Eye (tissue), 1 donor: ENCODE data around the gene DNASE1L2.
A peak's percentile ranks its signal among the peaks of the same experiment; 100 is the strongest.
"Not testable (repeated sequence)": the region's sequence is repeated elsewhere in the genome, so short reads cannot be mapped to it uniquely, and the experiment has no call there.

Experiments used
- DNase-seq: peaks from one replicate; pipeline ENCODE4 v3.0.0-alpha.2; 2015

The DNASE1L2 gene, protein sequence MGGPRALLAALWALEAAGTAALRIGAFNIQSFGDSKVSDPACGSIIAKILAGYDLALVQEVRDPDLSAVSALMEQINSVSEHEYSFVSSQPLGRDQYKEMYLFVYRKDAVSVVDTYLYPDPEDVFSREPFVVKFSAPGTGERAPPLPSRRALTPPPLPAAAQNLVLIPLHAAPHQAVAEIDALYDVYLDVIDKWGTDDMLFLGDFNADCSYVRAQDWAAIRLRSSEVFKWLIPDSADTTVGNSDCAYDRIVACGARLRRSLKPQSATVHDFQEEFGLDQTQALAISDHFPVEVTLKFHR

DNA sequence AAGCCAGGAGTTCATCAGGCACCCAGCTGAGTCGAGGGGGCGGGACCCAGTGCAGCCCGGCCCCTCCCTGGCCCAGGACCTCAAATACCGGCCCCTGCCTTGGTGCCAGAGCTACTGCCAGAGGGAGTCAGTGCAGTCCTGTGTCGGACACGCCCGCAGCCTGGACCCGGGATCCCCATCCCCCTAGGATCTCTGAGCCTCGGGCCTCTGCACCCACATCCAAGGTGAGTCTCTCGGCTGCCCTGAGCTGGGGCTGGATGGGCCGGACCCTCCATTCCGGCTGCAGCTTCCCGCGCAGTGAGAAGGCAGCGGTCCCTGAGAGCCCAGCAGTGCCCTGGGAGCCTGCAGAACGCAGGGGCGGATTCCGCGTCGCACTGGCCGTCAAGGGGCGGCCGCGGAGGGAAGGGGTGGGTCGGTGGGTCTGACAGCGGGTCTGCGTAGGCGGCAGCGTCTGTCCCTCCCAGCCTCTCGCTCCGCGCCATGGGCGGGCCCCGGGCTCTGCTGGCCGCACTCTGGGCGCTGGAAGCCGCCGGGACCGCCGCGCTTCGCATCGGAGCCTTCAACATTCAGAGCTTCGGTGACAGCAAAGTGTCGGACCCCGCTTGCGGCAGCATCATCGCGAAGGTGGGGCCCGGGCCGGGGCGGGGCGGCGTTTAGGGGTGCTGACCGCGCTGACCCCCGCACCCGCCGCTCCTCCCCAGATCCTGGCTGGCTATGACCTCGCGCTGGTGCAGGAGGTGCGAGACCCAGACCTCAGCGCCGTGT, at the start of gene DNASE1L2:
DNASE1L2 (plus strand) TSS at position 108 of the 765 bp plus-strand sequence; CDS start at position 481, 373 bp downstream.
- DNase-seq: peak; percentile 66

DNA sequence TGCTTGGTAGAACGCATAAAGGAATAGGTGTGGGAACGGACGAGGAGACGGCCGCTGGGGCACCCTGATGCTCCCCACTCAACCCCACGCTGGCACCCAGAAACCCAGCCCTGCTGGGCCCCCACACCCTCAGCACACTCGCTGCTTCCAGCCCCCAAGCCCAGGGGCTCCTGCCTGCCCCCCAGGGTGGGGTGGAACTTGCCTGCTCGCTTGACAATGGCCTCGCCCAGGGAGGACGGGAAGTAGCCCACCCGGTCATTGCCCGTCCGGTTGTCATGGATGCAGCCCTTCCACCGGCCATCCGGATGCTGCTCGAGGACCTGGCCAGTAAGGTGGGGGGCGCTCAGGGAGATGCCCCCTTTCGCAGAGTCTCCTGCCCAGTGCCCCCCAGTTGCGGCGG, 49.7 kb upstream of the DNASE1L2 start:
- no peak for DNase-seq

DNA sequence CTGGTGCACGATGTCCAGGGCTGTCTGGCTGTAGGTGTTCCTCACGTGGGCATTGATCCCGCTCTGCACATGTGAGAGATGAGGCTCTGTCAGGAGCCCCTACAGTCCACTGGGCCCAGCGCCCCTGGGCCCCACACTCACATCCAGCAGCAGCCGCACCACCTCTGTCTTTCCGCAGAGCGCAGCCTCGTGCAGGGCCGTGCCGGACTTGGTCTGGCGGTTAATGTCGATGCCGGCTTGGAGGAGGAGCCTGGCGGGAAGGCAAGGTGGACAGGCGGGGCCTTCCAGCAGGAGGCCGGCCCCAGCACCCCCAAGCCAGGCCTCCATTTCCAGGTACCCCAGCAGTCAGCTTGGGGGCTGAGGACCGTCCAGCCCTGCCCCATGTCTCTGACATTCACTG, 49.0 kb upstream of the DNASE1L2 start:
- no peak for DNase-seq

DNA sequence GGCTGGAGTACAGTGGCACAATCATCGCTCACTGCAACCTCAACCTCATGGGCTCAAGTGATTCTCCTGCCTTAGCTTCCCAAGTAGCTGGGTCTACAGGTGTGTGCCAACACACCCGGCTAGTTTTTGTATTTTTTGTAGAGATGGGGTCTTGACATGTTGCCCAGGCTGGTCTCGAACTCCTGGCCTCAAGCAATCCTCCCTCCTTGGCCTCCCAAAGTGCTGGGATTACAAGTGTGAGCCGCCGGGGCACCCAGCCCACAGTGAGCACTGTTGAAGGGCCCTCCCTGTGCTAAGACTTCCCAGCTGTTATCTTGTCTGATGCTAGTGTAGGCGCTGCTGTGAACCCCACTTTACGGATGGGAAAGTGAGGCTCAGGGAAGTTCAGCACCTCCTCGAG, 47.8 kb upstream of the DNASE1L2 start:
- DNase-seq: no peak

DNA sequence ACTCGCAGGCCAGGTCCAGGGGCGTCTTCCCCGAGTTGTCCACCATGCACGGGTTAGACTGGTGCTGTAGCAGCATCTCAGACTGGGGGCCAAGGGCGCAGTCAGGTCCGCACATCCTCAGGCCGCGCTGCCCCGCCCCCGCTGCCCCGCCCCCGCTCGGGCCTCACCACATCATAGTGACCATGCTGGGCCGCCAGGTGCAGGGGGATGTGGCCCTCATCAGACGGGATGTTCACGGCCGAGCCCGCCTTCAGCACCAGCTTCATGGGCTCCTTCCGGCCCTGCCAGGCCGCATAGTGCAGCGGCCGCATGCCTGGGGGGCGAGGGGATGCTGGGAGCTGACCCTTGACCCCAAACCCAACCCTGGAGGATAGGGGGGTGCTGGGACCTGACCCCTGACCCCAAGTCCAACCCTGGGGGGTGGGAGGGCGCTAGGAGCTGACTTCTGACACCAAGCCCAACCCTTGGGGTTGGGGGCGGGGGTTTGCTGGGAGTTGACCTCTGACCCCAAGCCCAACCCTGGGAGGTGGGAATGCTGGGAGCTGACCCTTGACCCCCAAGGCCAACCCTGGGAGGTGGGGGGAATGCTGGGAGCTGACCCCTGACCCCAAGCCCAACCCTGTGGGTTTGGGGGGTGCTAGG, 46.9 kb upstream of the DNASE1L2 start:
- no peak for DNase-seq

DNA sequence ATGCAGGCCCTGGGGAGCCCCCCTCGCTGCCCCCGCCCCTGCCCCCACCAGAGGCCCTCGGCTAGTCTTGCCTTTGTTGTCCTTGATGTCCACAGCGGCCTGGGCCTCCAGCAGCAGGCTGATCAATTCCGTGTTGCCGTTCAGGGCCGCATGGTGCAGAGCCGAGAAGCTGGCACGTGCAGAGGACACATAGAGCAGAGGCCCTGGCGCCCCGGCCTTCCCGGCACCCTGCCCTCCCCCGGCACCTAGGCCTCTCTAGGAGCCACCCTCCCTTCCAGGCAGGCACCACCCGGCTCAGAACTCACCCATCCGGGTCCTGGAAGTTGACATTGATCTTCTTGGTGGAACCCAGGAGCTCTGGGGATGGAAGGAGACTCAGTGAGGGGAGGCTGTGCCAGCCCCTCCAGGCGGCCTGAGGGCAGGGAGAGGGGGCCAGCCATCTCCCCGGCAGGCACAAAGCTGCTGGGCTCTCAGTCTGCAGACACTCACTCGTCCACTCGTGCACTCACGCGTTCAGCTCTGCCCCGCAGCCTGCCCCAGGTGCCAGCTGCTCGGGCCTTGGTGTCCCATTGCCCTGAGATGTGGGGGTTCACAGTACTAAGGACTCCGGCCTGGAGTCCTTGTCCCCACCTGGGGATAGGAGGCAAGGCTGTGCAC, 46.1 kb upstream of the DNASE1L2 start:
- no peak for DNase-seq

DNA sequence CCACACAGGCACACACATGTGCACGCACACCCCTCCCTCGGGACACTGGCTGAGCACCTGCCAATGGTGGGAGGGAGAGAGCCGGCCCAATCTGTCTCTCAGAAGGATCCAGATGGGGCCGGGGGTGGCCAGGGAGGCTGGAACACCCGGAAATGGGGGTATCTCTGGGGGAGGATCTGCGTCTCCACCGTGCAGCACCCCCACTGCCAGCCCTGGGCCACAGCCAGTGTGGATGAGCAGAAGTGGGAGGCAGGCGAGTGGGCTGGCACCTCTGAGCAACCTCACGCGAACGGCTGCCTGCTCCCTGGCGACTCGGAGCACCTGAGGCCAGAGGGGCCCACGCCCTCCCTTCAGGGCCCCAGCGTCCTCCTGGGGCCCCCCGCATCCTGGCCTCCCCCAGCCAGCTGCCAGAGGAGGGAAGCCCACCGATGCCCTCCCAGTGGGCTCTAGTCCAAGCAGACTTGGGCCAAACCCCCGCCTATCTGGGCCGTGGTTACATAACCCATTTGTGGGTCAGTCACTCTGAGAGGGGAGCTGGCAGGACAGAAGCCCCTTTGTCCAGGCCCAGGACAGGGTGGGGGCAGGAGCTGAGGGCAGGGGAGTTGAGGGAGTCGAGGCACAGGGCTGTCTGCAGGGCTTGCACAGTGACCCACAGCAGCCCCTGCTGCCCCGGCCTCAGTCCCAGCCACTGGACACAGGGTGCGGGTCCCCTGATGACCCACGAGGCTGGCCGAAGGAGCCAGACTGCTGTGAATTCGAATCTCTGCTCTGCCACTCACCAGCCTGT, 45.4 kb upstream of the DNASE1L2 start:
- DNase-seq: no peak

DNA sequence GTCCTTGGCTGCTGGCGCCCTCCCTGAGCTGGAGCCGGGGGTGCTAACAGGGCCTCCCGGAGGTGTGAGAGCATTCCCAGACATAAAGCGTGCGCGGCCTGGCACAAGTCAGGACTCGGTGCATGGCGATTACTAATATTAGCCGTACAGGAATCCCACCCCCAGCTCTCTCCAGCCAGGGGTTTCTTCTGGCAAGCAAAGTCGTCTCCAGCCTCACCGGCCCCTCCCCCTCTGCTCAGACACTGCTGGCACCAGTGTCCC, 44.9 kb upstream of the DNASE1L2 start:
- no peak for DNase-seq

DNA sequence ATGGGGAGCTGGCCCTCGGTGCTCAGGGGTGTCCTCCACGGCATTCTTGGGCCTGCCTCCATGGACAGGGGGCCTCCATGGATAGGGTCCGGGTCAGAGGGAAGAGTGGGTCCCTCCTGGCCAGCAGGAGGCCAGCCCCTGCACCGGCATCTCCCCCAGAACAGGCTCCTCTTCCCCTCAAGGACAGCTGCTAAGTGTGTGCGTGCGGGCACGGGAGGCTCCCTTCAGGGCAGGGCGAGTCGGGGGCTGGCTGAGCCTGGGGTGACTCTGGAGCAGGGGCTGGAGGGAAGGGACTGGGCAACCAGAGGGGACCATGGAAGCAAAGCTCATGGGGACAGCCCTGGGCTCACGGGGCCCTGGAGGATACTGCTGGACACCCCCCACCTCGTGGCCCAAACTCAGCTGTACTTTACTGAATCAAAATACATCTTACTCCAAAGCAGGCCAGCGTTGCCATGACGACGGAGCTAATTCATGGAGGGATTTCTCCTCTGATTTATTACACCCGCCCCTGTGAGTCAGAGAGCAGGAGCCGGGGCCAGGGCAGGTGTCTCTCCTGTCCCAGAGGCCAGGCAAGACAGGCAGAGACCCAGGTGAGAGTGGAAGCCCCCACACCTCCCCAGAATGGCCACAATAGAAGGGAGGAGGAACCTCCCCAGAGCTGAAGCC, 41.9 kb upstream of the DNASE1L2 start:
- DNase-seq: peak; percentile 38

DNA sequence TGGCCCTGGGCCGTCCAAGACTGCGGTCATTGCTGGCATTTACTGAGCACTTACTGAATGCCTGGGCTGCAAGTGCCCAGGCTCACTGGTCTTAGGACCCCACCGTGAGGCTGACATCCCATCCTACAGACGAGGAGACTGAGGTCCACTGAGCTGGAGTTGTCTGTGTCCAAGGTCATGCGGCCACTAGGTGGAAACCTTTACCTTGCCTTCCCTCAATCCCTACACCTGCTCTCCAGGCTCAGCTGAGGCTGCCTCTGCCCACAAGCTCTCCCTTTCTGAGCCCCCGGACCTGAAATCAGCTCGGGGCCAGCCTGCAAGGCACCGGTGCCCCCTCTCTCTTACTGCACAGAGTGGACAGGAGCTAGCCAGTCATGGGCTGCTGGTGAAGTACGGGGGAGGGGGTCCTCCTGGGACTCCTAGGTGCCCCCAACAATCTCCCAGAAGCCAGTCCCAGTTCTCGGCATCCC, 41.4 kb upstream of the DNASE1L2 start:
- peak; percentile 64 for DNase-seq

DNA sequence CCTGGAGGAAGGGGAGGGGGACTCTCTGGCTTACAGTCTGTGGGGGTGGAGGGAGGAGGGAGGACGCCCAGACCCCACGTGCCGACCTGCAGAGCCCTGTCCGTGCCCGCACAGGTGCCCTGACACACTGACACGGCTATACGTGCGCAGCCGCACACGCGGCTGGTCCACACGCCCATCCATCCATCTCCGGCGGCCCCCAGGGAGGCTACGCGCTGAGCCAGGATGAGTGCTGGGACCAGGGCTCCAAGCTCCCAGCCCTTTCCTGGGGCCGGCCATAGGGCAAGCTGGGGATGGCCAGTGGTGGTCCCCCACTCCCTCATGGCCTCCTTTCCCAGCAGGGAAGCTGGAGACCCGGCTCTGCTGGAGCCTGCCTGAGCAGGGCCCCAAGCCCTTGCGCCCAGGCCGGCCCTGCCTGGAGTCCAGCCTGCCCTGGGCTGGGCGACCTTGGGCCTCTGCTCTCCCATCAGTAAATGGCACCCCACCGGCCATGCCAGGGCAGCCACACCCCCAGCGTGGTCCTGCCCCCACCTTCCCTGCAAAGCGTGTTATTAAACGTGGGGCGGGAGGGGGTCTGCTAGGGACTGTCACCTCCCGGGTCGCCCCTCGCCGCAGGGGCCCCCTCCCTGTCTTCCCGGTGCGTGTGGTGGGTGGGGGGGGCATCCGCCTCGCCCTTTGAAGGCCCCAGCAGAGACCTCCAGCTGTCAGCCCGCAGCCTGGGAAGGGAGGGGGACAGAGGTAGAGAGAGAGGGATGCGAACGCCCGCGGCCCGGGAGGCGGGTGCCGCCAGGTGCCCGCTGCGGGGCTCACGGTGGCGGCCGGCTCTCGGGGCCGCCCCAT, 40.7 kb upstream of the DNASE1L2 start:
- peak; percentile 58 for DNase-seq

DNA sequence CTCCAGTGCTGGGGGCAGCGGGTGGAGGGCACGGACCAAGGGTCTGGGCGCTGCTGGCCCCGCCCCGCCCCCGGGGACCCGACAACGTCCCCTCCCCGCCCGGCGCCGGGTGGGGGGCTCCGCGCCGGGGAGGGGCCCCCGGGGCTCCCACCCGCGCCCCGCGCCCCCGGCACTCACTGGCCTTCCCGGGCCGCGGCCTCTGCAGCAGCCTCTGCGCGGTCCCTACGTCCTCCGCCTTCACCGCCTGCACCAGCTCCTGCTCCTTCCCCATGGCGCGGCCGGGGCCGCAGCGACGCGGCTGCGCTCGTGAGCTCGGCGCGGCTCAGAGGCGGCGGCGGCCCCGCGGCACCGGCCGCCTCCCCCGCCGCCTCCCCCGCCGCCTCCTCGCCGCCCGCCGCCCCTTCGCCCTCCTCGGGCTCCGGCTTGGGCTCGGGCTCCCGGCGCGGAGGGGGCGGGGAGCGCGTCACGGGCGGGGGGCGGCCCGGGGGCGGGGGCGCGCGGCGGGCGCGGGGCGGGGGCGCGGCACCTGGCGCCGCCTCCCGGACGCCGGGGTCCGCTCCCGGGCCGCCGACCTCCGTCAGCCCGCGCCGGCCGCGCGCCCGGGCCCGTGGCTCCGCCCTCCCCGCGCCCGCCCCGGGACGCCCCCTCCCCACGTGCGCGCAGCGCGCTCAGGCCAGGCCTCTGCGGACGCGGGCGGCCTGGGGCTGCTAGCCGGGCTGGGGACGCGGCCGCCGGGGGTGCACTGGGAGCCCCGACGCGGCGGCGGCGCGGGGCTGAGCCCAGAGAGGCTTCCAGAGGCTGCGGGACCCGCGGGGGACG, 39.9 kb upstream of the DNASE1L2 start, which contains the start of gene CASKIN1:
CASKIN1 (minus strand) TSS at position 444 of the 819 bp plus-strand sequence; CDS start at position 271, 173 bp downstream.
- DNase-seq: peak; percentile 46

DNA sequence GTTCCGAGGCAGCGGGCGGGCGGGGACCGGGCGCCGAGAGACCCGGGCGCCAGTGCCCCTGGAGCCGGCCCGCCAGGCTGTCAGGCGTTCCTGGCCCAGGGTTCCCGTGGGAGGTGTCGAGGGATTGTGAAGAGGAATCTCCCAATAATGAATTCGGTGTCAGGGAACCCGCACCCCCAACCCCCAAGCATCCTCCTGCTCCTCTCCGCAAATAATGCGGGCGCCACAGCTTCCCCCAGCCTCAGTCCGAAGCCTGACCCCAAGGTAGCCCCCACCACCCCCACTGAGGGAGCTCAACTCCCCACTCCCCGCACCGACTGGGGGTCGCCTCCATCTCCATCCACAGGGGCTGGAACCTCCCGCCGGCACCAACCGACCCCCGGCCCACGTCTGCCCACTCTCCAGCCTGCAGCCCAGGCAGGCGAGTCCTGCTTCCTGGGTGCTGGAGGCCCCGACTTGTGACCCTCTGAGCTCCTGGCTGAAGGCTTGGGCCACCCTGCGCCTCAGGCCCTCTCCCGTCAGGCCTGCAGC, 39.2 kb upstream of the DNASE1L2 start:
- no peak for DNase-seq

DNA sequence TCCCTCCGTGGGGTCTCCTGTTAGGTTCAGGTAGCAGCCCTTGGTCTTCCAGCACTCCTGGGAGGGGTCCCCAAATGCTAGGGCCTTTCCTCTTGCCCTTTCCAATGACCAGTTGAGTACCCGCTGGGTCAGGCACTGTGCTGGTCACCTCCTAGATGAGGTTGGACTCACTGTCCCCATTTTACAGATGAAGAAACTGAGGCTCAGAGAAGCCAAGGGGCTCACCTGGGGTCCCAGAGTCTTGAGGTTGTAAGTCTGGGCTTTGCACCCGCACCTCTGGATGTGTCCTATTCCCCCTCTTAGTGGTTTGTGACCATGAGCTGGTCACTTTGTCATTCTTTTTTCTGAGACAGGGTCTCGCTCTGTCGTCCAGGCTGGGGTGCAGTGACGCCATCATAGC, 38.5 kb upstream of the DNASE1L2 start:
- no peak for DNase-seq

DNA sequence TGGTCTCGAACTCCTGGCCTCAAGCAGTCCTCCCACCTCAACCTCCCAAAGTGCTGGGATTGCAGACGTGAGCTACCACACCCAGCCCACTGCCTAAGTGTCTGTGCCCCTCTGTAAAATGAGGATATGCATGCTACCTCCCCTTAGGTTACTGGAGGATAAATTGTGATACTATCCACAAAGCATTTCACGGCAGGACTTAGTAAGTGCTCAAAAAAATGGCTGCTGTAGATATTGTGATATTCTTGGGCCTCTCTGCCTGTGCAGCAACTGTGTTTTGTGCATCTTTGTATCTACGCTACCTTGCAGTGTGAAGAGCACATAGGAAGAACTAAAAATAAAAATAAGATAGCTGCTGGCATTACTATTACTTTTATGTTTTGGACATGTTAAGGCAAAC, 38.0 kb upstream of the DNASE1L2 start:
- DNase-seq: no peak

DNA sequence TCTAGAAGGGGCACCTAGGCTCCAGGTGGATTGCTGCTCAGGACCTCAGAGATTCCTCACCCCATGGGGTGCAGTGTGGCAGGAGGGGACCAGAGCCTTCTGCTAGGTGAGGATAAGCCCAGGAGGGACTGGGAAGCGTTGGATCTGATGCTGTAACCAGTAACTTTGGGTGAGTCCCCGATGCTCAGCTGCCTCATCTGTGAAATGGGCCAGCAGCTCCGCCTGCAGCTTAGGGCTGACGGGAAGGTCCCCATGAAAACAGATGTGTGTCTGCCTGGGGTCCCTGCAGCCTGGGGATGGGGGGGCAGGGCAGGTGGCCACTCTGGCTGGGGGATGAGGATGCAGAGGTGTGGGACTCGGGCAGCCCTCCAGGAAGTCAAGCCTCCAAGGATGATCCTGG, 37.1 kb upstream of the DNASE1L2 start:
- no peak for DNase-seq

DNA sequence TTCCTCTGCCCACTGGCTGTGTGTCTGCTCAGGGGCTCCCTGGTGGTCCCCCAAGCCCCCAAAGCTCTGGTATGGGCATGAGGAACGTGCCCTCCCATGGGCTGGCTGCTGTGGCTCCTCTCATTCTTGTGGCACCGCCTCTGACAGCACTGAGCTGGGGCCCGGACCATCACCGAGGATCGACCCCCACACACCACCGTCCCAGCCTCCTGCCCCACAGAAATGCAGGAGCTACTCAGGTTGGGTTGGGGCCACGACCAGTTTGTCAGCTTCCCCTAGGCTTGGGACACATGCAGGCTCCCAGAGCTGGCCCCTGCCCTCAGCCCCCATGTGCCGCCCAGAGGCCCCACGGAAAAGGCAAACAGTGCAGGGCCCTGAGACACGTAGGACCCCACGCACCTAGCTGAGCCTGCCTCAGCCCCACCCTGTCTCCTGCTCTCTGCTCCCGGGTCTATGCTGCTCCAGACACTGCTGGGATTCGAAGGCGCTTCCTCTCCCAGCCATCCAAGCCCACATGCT, 36.6 kb upstream of the DNASE1L2 start:
- no peak for DNase-seq

DNA sequence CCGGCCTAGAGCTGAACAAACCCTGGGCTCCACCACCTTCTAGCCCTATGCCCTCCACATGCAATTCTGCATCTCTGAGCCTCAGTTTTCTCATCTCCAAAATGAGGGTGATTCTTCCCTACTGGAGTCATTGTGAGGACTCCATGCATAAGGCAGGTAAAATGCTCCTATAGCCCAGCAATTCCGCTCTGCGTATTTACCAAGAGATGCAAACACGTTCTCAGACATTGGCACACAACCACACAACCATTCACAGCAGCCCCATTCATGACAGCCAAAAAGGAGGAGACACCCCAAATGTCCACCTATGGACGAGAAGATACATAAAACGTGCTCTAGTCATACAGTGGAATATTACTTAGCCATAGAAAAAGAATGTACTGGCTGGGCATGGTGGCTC, 35.9 kb upstream of the DNASE1L2 start:
- DNase-seq: no peak

DNA sequence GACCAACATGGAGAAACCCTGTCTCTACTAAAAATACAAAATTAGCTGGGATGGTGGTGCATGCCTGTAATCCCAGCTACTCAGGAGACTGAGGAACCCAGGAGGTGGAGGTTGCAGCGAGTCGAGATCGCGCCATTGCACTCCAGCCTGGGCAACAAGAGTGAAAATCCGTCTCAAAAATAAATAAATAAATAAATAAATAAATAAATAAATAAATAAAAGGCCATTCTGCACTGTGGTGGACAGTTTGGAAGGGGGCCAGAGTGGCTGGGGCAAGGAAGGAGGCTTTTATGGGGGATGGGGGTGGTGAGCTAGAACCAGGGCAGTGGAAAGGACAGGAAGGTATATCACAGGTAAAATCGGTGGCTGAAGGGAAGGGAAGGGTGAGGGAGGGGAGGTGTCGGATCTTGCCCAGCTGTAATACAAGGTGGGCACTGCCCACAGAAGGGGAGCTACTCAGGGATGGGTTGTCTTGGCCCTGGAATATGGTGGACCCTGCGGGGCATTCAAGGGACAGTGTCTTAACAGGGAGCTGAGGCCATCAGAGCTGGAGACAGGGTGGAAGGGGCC, 33.0 kb upstream of the DNASE1L2 start:
- DNase-seq: not testable (repeated sequence)
